K562 (cell line): ENCODE measurements around the gene CCM2. TPM values are rescaled to one million over a fixed set of nuclear protein-coding genes. Genes with fewer than 3 reads are reported as not detected.

Source experiments
- ATAC-seq: fragments of 200-7000 bp; cut with Tn5 transposase; 3 replicates; pipeline ENCODE4 v1.9.1; 2020; ENCODE audit warnings: moderate library complexity
- BruUV-seq: library from RNA; stranded (reverse); fragments of 400-500 nt; replicated peaks from 2 replicates; lab custom pipeline; 2021; lab: Mats Ljungman, UMichigan
- CTCF ChIA-PET: fragments of 300-600 bp; formaldehyde crosslinking; extraction: SDS; loops from one replicate; lab custom pipeline; 2021; ENCODE audit warnings: low intra/inter-chr PET ratio; lab: Yijun Ruan, JAX
- POLR2A ChIA-PET: fragments of 300-600, 350-650 bp; sonication (Branson Sonifier 250); formaldehyde crosslinking; extraction: SDS; loops from one replicate; lab custom pipeline; 2021; ENCODE audit warnings: antibody characterized with exemption, inconsistent platforms; lab: Yijun Ruan, JAX
- DNase-seq, 4 experiments: peaks; one replicate each; pipeline versions ENCODE4 v3.0.0 to v3.0.0-alpha.2; 2011 to 2018; ENCODE audit warnings: low spot score in 3 of 4, mixed read lengths in 3 of 4; ENCODE audit errors: extremely low read depth in 1 of 4
- FAIRE-seq: peaks from 2 replicates; lab custom pipeline; 2011; peaks lifted over from hg19 to GRCh38; lab: Jason Lieb, UNC
- H2AFZ ChIP-seq: 2 replicates; pipeline ENCODE4 v1.6.0; 2011; ENCODE audit warnings: low read depth, low read length, control low read depth, inconsistent platforms
- H3K27ac ChIP-seq: fragments of 200-600 bp; 3 replicates; pipeline ENCODE4 v1.8.0; 2011; ENCODE audit warnings: low read depth, mild to moderate bottlenecking, control low read depth, inconsistent platforms, low read length, moderate library complexity, mixed read lengths; ENCODE audit errors: extremely low read depth
- H3K27me3 ChIP-seq, 2 experiments: fragments of 300-600 bp in 1 of 2; 2 replicates in 1 of 2; 3 replicates in 1 of 2; pipeline versions ENCODE4 v1.6.0 to v1.8.0; 2011; ENCODE audit warnings: inconsistent platforms in 2 of 2, low read length in 2 of 2, mild to moderate bottlenecking in 1 of 2, mixed read lengths in 1 of 2, moderate library complexity in 1 of 2; ENCODE audit not compliant: control insufficient read depth in 2 of 2, insufficient read depth in 2 of 2
- H3K36me3 ChIP-seq: fragments of 300-600 bp; 3 replicates; pipeline ENCODE4 v1.8.0; 2011; ENCODE audit warnings: mild to moderate bottlenecking, low read length, inconsistent platforms; ENCODE audit not compliant: control insufficient read depth, insufficient read depth
- H3K4me1 ChIP-seq, 2 experiments: fragments of 200-600 bp in 1 of 2; replicated peaks in 1 of 2; 2 replicates in 1 of 2; 3 replicates in 1 of 2; pipeline versions ENCODE4 v1.5.1 to v1.8.0; 2011; ENCODE audit warnings: inconsistent platforms in 2 of 2, low read length in 2 of 2, mild to moderate bottlenecking in 1 of 2, mixed read lengths in 1 of 2, moderate library complexity in 1 of 2; ENCODE audit not compliant: control insufficient read depth in 2 of 2, insufficient read depth in 2 of 2
- H3K4me2 ChIP-seq: 2 replicates; pipeline ENCODE4 v1.6.1; 2011; ENCODE audit warnings: low read length, control low read depth, inconsistent platforms, mixed read lengths; ENCODE audit not compliant: insufficient read depth
- H3K4me3 ChIP-seq: fragments of 200-600 bp; sonication (generic), shearing (Covaris generic); 2 replicates; pipeline ENCODE4 v1.5.1; 2016; ENCODE audit warnings: control low read depth, inconsistent platforms
- H3K79me2 ChIP-seq: fragments of 200-600 bp; 3 replicates; pipeline ENCODE4 v1.8.0; 2011; ENCODE audit warnings: low read length, inconsistent platforms; ENCODE audit not compliant: control insufficient read depth, insufficient read depth
- H3K9ac ChIP-seq, 2 experiments: 2 replicates each; pipeline versions ENCODE4 v1.6.0 to v1.6.1; 2011; ENCODE audit warnings: low read depth in 2 of 2, low read length in 2 of 2, control low read depth in 1 of 2, inconsistent platforms in 1 of 2, mild to moderate bottlenecking in 1 of 2, mixed read lengths in 1 of 2; ENCODE audit not compliant: insufficient read depth in 1 of 2
- H3K9me1 ChIP-seq: one replicate; pipeline ENCODE4 v1.6.0; 2011; ENCODE audit warnings: inconsistent platforms, mild to moderate bottlenecking, low read length, moderate library complexity; ENCODE audit not compliant: control insufficient read depth, insufficient read depth
- H3K9me3 ChIP-seq: replicated peaks from 2 replicates; pipeline ENCODE4 v1.5.1; 2011; ENCODE audit warnings: low read depth, low read length, inconsistent platforms; ENCODE audit not compliant: control insufficient read depth, insufficient read depth
- H4K20me1 ChIP-seq: replicated peaks from 2 replicates; pipeline ENCODE4 v1.6.1; 2011; ENCODE audit warnings: low read length, inconsistent platforms, mixed read lengths; ENCODE audit not compliant: control insufficient read depth, insufficient read depth
- CBFB ChIP-seq: sonication (generic); formaldehyde crosslinking; IDR thresholded peaks from 2 replicates; pipeline ENCODE4 v1.4.0; 2020; ENCODE audit warnings: mild to moderate bottlenecking, missing genetic modification reagents
- COPS2 ChIP-seq: fragments of 450-650 bp; conservative IDR thresholded peaks from 2 replicates; pipeline ENCODE4 v1.6.1; 2016; ENCODE audit warnings: mild to moderate bottlenecking, moderate library complexity
- DDX20 ChIP-seq: fragments of 450-650 bp; IDR thresholded peaks from 2 replicates; pipeline ENCODE4 v1.6.1; 2016; ENCODE audit warnings: missing genetic modification characterization, low read depth, mild to moderate bottlenecking, missing compliant biosample characterization, moderate library complexity
- E2F6 ChIP-seq, 2 experiments: IDR thresholded peaks; 2 replicates each; pipeline ENCODE4 v1.6.1; 2011; ENCODE audit warnings: borderline replicate concordance in 1 of 2, control low read depth in 1 of 2, low read depth in 1 of 2, low read length in 1 of 2, mild to moderate bottlenecking in 1 of 2, mixed read lengths in 1 of 2, moderate library complexity in 1 of 2; ENCODE audit not compliant: insufficient read depth in 1 of 2, insufficient read length in 1 of 2, poor library complexity in 1 of 2, severe bottlenecking in 1 of 2; ENCODE audit errors: extremely low read depth in 1 of 2
- ESRRA ChIP-seq: fragments of 450-650 bp; IDR thresholded peaks from 2 replicates; pipeline ENCODE4 v1.6.1; 2014; ENCODE audit warnings: low read depth, mild to moderate bottlenecking, moderate library complexity, borderline replicate concordance
- ETV5 ChIP-seq: sonication (generic); formaldehyde crosslinking; IDR thresholded peaks from 2 replicates; pipeline ENCODE4 v1.4.0; 2020; ENCODE audit warnings: low read depth, mild to moderate bottlenecking, missing genetic modification reagents
- MCM2 ChIP-seq: fragments of 450-650 bp; IDR thresholded peaks from 2 replicates; pipeline ENCODE4 v1.6.1; 2017; ENCODE audit warnings: low read depth, mild to moderate bottlenecking
- NCOA1 ChIP-seq: fragments of 450-650 bp; IDR thresholded peaks from 2 replicates; pipeline ENCODE4 v1.6.1; 2016; ENCODE audit warnings: low read depth
- NR2C2 ChIP-seq, 2 experiments: fragments of 200-800 bp in 1 of 2; sonication (Bioruptor generic) in 1 of 2; sonication (generic) in 1 of 2; formaldehyde crosslinking in 1 of 2; IDR thresholded peaks; 2 replicates each; pipeline versions ENCODE4 v1.6.1 to v1.8.0; 2016 to 2022; ENCODE audit warnings: mild to moderate bottlenecking in 1 of 2, missing compliant biosample characterization in 1 of 2, missing genetic modification characterization in 1 of 2, missing genetic modification reagents in 1 of 2
- PKNOX1 ChIP-seq: fragments of 450-650 bp; IDR thresholded peaks from 2 replicates; pipeline ENCODE4 v1.6.1; 2016
- POLR2G ChIP-seq: fragments of 200-400 bp; formaldehyde crosslinking; IDR thresholded peaks from 2 replicates; pipeline ENCODE4 v1.6.1; 2017; ENCODE audit warnings: low read depth, mild to moderate bottlenecking, antibody characterized with exemption, low read length, moderate library complexity
- PURB ChIP-seq: sonication (generic); formaldehyde crosslinking; IDR thresholded peaks from 2 replicates; pipeline ENCODE4 v1.9.0; 2021; ENCODE audit warnings: low read depth, mild to moderate bottlenecking, missing genetic modification reagents
- RHOXF2B ChIP-seq: fragments of 250-450 bp; sonication (Bioruptor Pico); conservative IDR thresholded peaks from 2 replicates; pipeline ENCODE4 v1.5.1; 2021
- SPI1 ChIP-seq: IDR thresholded peaks from 2 replicates; pipeline ENCODE4 v1.6.1; 2011; ENCODE audit warnings: low read depth, low read length, control low read depth, borderline replicate concordance
- U2AF2 ChIP-seq: fragments of 200-400 bp; formaldehyde crosslinking; optimal IDR thresholded peaks from 2 replicates; pipeline ENCODE3; 2017; ENCODE audit warnings: low read depth, mild to moderate bottlenecking, low read length
- ZBTB33 ChIP-seq: sonication (generic); formaldehyde crosslinking; IDR thresholded peaks from 2 replicates; pipeline ENCODE4 v1.8.1; 2023; ENCODE audit warnings: mild to moderate bottlenecking, missing genetic modification reagents
- ZNF121 ChIP-seq: sonication (generic); formaldehyde crosslinking; conservative IDR thresholded peaks from 2 replicates; pipeline ENCODE4 v1.8.0; 2022; ENCODE audit warnings: missing genetic modification reagents
- ZNF165 ChIP-seq: fragments of 250-450 bp; sonication (Bioruptor Pico); IDR thresholded peaks from 2 replicates; pipeline ENCODE4 v1.4.0; 2020; ENCODE audit warnings: borderline replicate concordance
- ZNF583 ChIP-seq: fragments of 250-450 bp; sonication (Bioruptor Pico); IDR thresholded peaks from 2 replicates; pipeline ENCODE4 v1.4.0; 2020
- ZSCAN32 ChIP-seq: fragments of 450-650 bp; formaldehyde crosslinking; IDR thresholded peaks from 2 replicates; pipeline ENCODE4 v1.4.0; 2020; ENCODE audit warnings: mild to moderate bottlenecking, moderate library complexity
- WGBS: fragments of 100-300 bp; shearing (Covaris generic); methylation state at CpG from one replicate; pipeline ENCODE4 v1.1.6; 2016; ENCODE audit warnings: low coverage, mixed read lengths; ENCODE audit not compliant: insufficient coverage; ENCODE audit errors: missing lambda C conversion rate; 5-methylcytosine and 5-hydroxymethylcytosine counted together
- in situ Hi-C: fragments of 300-500 bp; cut with MboI; formaldehyde crosslinking; loops from 4 replicates; pipeline ENCODE4 v1.15.0; 2018; ENCODE audit warnings: inconsistent platforms, mixed read lengths
- intact Hi-C: fragments of 100-400 bp; cut with micrococcal nuclease; formaldehyde crosslinking; loops from 2 replicates; pipeline ENCODE4 v1.14.2; 2022
- polyA plus RNA-seq, 8 experiments: library from polyadenylated mRNA; depleted of rRNA in 4 of 8; stranded (reverse) in 5 of 8; unstranded in 3 of 8; fragments of >200 nt; fragmentation: Nextera tagmentation in 2 of 8; fragmentation: Illumina TruSeq in 1 of 8; extraction: Ambion mirVana in 2 of 8; extraction: Trizol in 1 of 8; gene quantifications; 2 replicates each; pipeline versions ENCODE4 v1.2.1 to v1.2.3, GENCODE V29; 2011 to 2014; ENCODE audit warnings: inconsistent platforms in 1 of 8, missing spikeins in 1 of 8
- total RNA-seq, 7 experiments: library from RNA; depleted of rRNA in 6 of 7; stranded (reverse); fragments of >200 nt in 6 of 7; fragmentation: Illumina TruSeq in 2 of 7; extraction: Trizol in 2 of 7; gene quantifications; 2 replicates each; pipeline versions ENCODE4 v1.2.1 to v1.2.3, GENCODE V29; 2011 to 2021; ENCODE audit warnings: low replicate concordance in 1 of 7

Gene CCM2
- total and polyA plus RNA-seq, 9 of the 15 experiments (the other 6 are each of a cell fraction or from before 2014, with no cell fraction given) = 0.41 to 38.6 (median 25.9) TPM

GRCh38 chr7:45118292-45118691, 118.3 kb downstream of the CCM2 start:
- Histone ChIP-seq H3K79me2 (no peaks in the 10 kb centered on the region), H3K27ac (no peak overlapping the region), H3K4me3 (no peak overlapping the region), H2AFZ (no peak overlapping the region), H3K9me1 (no peaks in the 10 kb centered on the region), H3K27me3 (no peaks in the 10 kb centered on the region), H3K9ac (peak overlapping the region in 1 of 2 experiments; percentile 21; a peak in 1 of 4 replicates), H3K4me2 (no peak overlapping the region), H4K20me1 (no peaks in the 10 kb centered on the region), H3K4me1 (peaks cover 0 to 6% of the 10 kb centered on the region in 2 experiments; a peak in 4 of 5 replicates), H3K9me3 (no peaks in the 10 kb centered on the region), H3K36me3 (no peaks in the 10 kb centered on the region)
- no peak for ATAC-seq
- WGBS = 60% methylated on average over 4 of the region's 4 CpGs
- intact Hi-C loops = no loop called here
- no peak for DNase-seq
- in situ Hi-C loops = no loop called here
- FAIRE-seq = no peak
- ChIA-PET POLR2A (interaction anchor here (1.6 to 2.4 kb wide), 2 partner anchors 14 to 270 kb away, joined by 3 to 5 read pairs; partner anchors contain the start of gene H2AZ2), CTCF (no interaction called here)
- no TSS peak for BruUV-seq
- TF ChIP-seq ETV5 (CRISPR knock-in tag) = no peak
- TF ChIP-seq CBFB (CRISPR knock-in tag) = no peak
- TF ChIP-seq ZSCAN32 (CRISPR knock-in tag) = no peak
- TF ChIP-seq ZBTB33 (CRISPR knock-in tag) = no peak
- TF ChIP-seq ZNF121 (CRISPR knock-in tag) = no peak
- no peak for TF ChIP-seq PKNOX1
- no peak for TF ChIP-seq ESRRA
- TF ChIP-seq ZNF583 = no peak
- no peak for TF ChIP-seq U2AF2
- TF ChIP-seq SPI1 = no peak
- no peak for TF ChIP-seq RHOXF2B (CRISPR knock-in tag)
- TF ChIP-seq NCOA1 = no peak
- no peak for TF ChIP-seq ZNF165 (CRISPR knock-in tag)
- no peak for TF ChIP-seq DDX20 (tag)
- TF ChIP-seq POLR2G = no peak
- no peak for TF ChIP-seq COPS2
- no peak for TF ChIP-seq PURB (CRISPR knock-in tag)
- TF ChIP-seq E2F6 (IDR thresholded peaks at IDR 0.05; ENCODE audit: borderline replicate concordance in 1 of 2, extremely low read depth in 1 of 2, insufficient read depth in 1 of 2, insufficient read length in 1 of 2, low read depth in 1 of 2, low read length in 1 of 2, poor library complexity in 1 of 2, severe bottlenecking in 1 of 2) = no peak
- no peak for TF ChIP-seq MCM2
- TF ChIP-seq NR2C2 (CRISPR knock-in tag; IDR thresholded peaks at IDR 0.05) = no peak
- no peak for TF ChIP-seq NR2C2 (tag; IDR thresholded peaks at IDR 0.05)
